OCI-LY7 (cell line): ENCODE results near the gene SETDB1.

ENCODE experiments used
- CTCF ChIP-seq: fragments of 200-600 bp; sonication (generic); conservative IDR thresholded peaks from 2 replicates; pipeline ENCODE4 v1.5.1; 2014; ENCODE audit warnings: mild to moderate bottlenecking, antibody characterized with exemption, low read length, moderate library complexity, mixed read lengths
- EZH2phosphoT487 ChIP-seq: fragments of 200-600 bp; sonication (generic); IDR thresholded peaks from 2 replicates; pipeline ENCODE4 v1.6.1; 2018; ENCODE audit warnings: low read depth, borderline replicate concordance, mild to moderate bottlenecking, mixed run types, antibody characterized with exemption, low read length, moderate library complexity, mixed read lengths

- no peak for TF ChIP-seq EZH2phosphoT487
- TF ChIP-seq CTCF, result no peak
Observed at GRCh38 chr1:150999051-150999674, 73.0 kb downstream of the SETDB1 start.
